AG20443 (cell line): ENCODE results near the gene PUS1.
"Not testable (repeated sequence)": the region's sequence is repeated elsewhere in the genome, so short reads cannot be mapped to it uniquely, and the experiment has no call there.

Experiments used
- DNase-seq: peaks from one replicate; pipeline ENCODE4 v3.0.0; 2012; ENCODE audit warnings: low spot score, mixed read lengths

The PUS1 gene

GRCh38 chr12:131939007-131939406, 9.9 kb downstream of the PUS1 start:
- DNase-seq: no peak

GRCh38 chr12:131940141-131940547, 11.1 kb downstream of the PUS1 start:
- DNase-seq: no peak

- DNase-seq: no peak
Measured at GRCh38 chr12:131941116-131941986, 12.3 kb downstream of the PUS1 start.

GRCh38 chr12:131941987-131942341, 12.9 kb downstream of the PUS1 start:
- no peak for DNase-seq

- no peak for DNase-seq
Measured at GRCh38 chr12:131942671-131943070, 13.6 kb downstream of the PUS1 start.

- DNase-seq: no peak
Measured at GRCh38 chr12:131943389-131943788, 14.3 kb downstream of the PUS1 start.

GRCh38 chr12:131943876-131944275, 14.8 kb downstream of the PUS1 start:
- DNase-seq: no peak

- DNase-seq: no peak
Measured at GRCh38 chr12:131944601-131945251, 15.7 kb downstream of the PUS1 start.

GRCh38 chr12:131946757-131947156, 17.7 kb downstream of the PUS1 start:
- no peak for DNase-seq

GRCh38 chr12:131947482-131948027, 18.5 kb downstream of the PUS1 start:
- no peak for DNase-seq

GRCh38 chr12:131948166-131948712, 19.2 kb downstream of the PUS1 start:
- no peak for DNase-seq

- DNase-seq: not testable (repeated sequence)
Measured at GRCh38 chr12:131948713-131949430, 19.8 kb downstream of the PUS1 start.

GRCh38 chr12:131949431-131950181, 20.5 kb downstream of the PUS1 start, which contains the start of gene EP400:
TSS of gene EP400 (plus strand) at chr12:131949942. CDS start at chr12:131960620, 10,678 bp downstream.
- DNase-seq: peak; percentile 99

GRCh38 chr12:131950182-131950913, 21.3 kb downstream of the PUS1 start:
- DNase-seq: peak; percentile 61

- DNase-seq: not testable (repeated sequence)
Measured at GRCh38 chr12:131953810-131954209, 24.7 kb downstream of the PUS1 start.

- DNase-seq: not testable (repeated sequence)
Measured at GRCh38 chr12:131954460-131954859, 25.4 kb downstream of the PUS1 start.

- no peak for DNase-seq
Measured at GRCh38 chr12:131959116-131959515, 30.0 kb downstream of the PUS1 start.

- DNase-seq: no peak
Measured at GRCh38 chr12:131959641-131960589, 30.8 kb downstream of the PUS1 start.

GRCh38 chr12:131960590-131961325, 31.7 kb downstream of the PUS1 start:
- DNase-seq: not testable (repeated sequence)
